ENCODE data around the gene CLDN12. TPM values are rescaled to one million over a fixed set of nuclear protein-coding genes. Genes with fewer than 3 reads are reported as not detected.
"Not testable (repeated sequence)": the region's sequence is repeated elsewhere in the genome, so short reads cannot be mapped to it uniquely, and the experiment has no call there.

Gene CLDN12
- polyA plus RNA-seq, 4 donors: 34.3 to 54.0 (median 52.4) TPM

GRCh38 chr7:90430614-90431460 lies 27.6 kb downstream of the CLDN12 start:
- DNase-seq (ENCODE audit: low read depth in 4 of 4, low spot score in 3 of 4): peak in 1 of 4 donors; percentile 29

- no peak for DNase-seq (ENCODE audit: low read depth in 4 of 4, low spot score in 3 of 4)
Observed at GRCh38 chr7:90432752-90433151, 29.5 kb downstream of the CLDN12 start.

- DNase-seq (ENCODE audit: low read depth in 4 of 4, low spot score in 3 of 4): no peak
Observed at GRCh38 chr7:90433221-90433620, 30.0 kb downstream of the CLDN12 start.

GRCh38 chr7:90445633-90446032 lies 42.4 kb downstream of the CLDN12 start:
- no peak for DNase-seq (ENCODE audit: low read depth in 4 of 4, low spot score in 3 of 4)

GRCh38 chr7:90446137-90446899 lies 43.1 kb downstream of the CLDN12 start:
- no peak for DNase-seq (ENCODE audit: low read depth in 4 of 4, low spot score in 3 of 4)

GRCh38 chr7:90453259-90453891 lies 50.1 kb downstream of the CLDN12 start:
- DNase-seq (ENCODE audit: low read depth in 4 of 4, low spot score in 3 of 4): no peak

- DNase-seq (ENCODE audit: low read depth in 4 of 4, low spot score in 3 of 4): no peak
Observed at GRCh38 chr7:90453931-90454330, 50.7 kb downstream of the CLDN12 start.

- DNase-seq (ENCODE audit: low read depth in 4 of 4, low spot score in 3 of 4): peak; percentile 15 to 29 (median 26)
Observed at GRCh38 chr7:90455163-90456030, 52.1 kb downstream of the CLDN12 start.

- DNase-seq (ENCODE audit: low read depth in 4 of 4, low spot score in 3 of 4): no peak
Observed at GRCh38 chr7:90458104-90458503, 54.8 kb downstream of the CLDN12 start.

- DNase-seq (ENCODE audit: low read depth in 4 of 4, low spot score in 3 of 4): no peak
Observed at GRCh38 chr7:90459888-90460287, 56.6 kb downstream of the CLDN12 start.

- no peak for DNase-seq (ENCODE audit: low read depth in 4 of 4, low spot score in 3 of 4)
Observed at GRCh38 chr7:90461219-90461618, 58.0 kb downstream of the CLDN12 start.

- not testable (repeated sequence) for DNase-seq (ENCODE audit: low read depth in 4 of 4, low spot score in 3 of 4)
Observed at GRCh38 chr7:90463151-90463628, 59.9 kb downstream of the CLDN12 start.

Other genes starting within 250 kb of the CLDN12 start
- 10 to 100 TPM in 2 of 4 donors, 1 to 10 TPM in 2; 1.7 to 13.1 (median 11.0) TPM for gene STEAP1, start 249.0 kb upstream of the CLDN12 start, polyA plus RNA-seq (ENCODE audit: insufficient read length in 4 of 4)
- 10 to 100 TPM in 3 of 4 donors, 1 to 10 TPM in 1; 2.4 to 17.3 (median 13.3) TPM for gene STEAP2, start 191.7 kb upstream of the CLDN12 start, polyA plus RNA-seq (ENCODE audit: insufficient read length in 4 of 4)
- gene CFAP69, start 158.3 kb upstream of the CLDN12 start, polyA plus RNA-seq (ENCODE audit: insufficient read length in 4 of 4): 10 to 100 TPM in 3 of 4 donors, 1 to 10 TPM in 1; 6.6 to 20.8 (median 18.4) TPM
- under 1 TPM in 3 of 4 donors, not detected in 1; 0.30 to 0.84 (median 0.34) TPM for gene FAM237B, start 82.2 kb upstream of the CLDN12 start, polyA plus RNA-seq (ENCODE audit: insufficient read length in 4 of 4)
- 10 to 100 TPM; 21.0 to 30.3 (median 27.7) TPM for gene GTPBP10, start 56.7 kb upstream of the CLDN12 start, polyA plus RNA-seq (ENCODE audit: insufficient read length in 4 of 4)
- gene PTTG1IP2, start 66.2 kb downstream of the CLDN12 start, polyA plus RNA-seq (ENCODE audit: insufficient read length in 4 of 4): not detected
- gene CDK14, start 192.9 kb downstream of the CLDN12 start, polyA plus RNA-seq (ENCODE audit: insufficient read length in 4 of 4): 10 to 100 TPM; 28.6 to 44.2 (median 36.4) TPM